Lung microvascular endothelial cell (primary cell): ENCODE results near the gene KRABD2. TPM values are rescaled to one million over a fixed set of nuclear protein-coding genes. Genes with fewer than 3 reads are reported as not detected.

Experiments used
- total RNA-seq: library from RNA; depleted of rRNA; stranded (reverse); fragments of >200 nt; gene quantifications from 2 replicates; pipeline ENCODE4 v1.2.1, GENCODE V29; 2014

The KRABD2 gene

Other genes with a start within 250 kb of the KRABD2 start
- 5.2 and 10.7 TPM in 2 replicates for gene PER1, start 224.3 kb downstream of the KRABD2 start, total RNA-seq
- 2.8 and 4.6 TPM in 2 replicates for gene VAMP2, start 213.8 kb downstream of the KRABD2 start, total RNA-seq
- 21.2 and 21.6 TPM in 2 replicates for gene TMEM107, start 200.3 kb downstream of the KRABD2 start, total RNA-seq
- 7.8 and 8.9 TPM in 2 replicates for gene BORCS6, start 186.5 kb downstream of the KRABD2 start, total RNA-seq
- 4.4 and 16.6 TPM in 2 replicates for gene AURKB, start 166.1 kb downstream of the KRABD2 start, total RNA-seq
- 3.5 and 7.1 TPM in 2 replicates for gene CTC1, start 128.6 kb downstream of the KRABD2 start, total RNA-seq
- 12.7 and 15.0 TPM in 2 replicates for gene PFAS, start 127.4 kb downstream of the KRABD2 start, total RNA-seq
- gene RANGRF, start 88.0 kb downstream of the KRABD2 start, total RNA-seq = 9.2 and 9.7 TPM in 2 replicates
- gene SLC25A35, start 81.3 kb downstream of the KRABD2 start, total RNA-seq = 0.22 and 0.40 TPM in 2 replicates
- 6.7 and 8.1 TPM in 2 replicates for gene ARHGEF15, start 66.5 kb downstream of the KRABD2 start, total RNA-seq
- not detected in 2 replicates for gene ODF4, start 36.9 kb downstream of the KRABD2 start, total RNA-seq
- gene RPL26, start 6.5 kb upstream of the KRABD2 start, total RNA-seq = 3,049 and 3,358 TPM in 2 replicates
- under 0.01 TPM in 1 of 2 replicates, not detected in the other for gene RNF222, start 21.1 kb upstream of the KRABD2 start, total RNA-seq
- gene NDEL1, start 59.2 kb upstream of the KRABD2 start, total RNA-seq = 24.2 and 42.9 TPM in 2 replicates